ENCODE results near the gene CTU2.
"Not testable (repeated sequence)": the region's sequence is repeated elsewhere in the genome, so short reads cannot be mapped to it uniquely, and the experiment has no call there.

Gene CTU2

DNA sequence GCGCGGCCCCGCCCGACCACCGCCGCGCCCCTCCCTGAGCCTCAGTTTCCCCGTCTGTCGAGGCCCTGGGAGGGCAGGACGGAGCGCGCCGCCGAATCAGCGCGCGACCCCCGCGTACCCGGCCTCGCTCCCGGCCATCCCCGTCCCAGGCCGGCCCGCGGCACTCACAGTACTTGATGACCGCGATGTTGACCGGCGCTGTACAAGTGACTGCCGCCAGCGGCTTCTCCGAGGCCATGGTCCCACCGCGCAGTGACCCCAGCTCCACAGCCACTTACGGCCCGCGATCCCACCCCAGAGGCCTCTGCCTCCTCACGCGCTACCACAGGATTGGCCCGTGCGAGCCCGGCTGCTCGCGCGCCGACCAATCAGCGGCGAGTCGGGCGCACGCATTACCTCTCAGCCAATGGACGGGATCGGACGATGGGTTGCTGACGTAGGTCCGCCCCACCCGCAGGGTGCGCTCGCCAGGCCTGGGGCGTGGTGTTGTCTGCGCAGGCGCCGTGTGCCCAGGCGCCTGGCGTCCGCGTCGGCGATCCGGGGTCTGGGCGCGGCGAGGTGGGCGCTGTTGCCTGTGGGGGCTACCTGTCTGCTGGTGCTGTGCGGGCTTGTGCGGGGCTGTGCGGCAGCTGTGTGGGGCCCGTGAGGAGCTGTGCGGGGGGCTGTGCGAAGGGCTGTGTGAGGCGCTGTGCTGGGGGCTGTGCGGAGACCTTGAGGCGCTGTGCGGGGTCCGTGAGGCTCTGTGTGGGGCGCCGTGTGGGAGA lies 43.3 kb upstream of the CTU2 start, which contains the start of gene MVD:
Gene MVD (minus strand): TSS at position 249 of the 764 bp plus-strand sequence. CDS start 11 bp downstream, at position 238.
- TF ChIP-seq, protein P1, sequence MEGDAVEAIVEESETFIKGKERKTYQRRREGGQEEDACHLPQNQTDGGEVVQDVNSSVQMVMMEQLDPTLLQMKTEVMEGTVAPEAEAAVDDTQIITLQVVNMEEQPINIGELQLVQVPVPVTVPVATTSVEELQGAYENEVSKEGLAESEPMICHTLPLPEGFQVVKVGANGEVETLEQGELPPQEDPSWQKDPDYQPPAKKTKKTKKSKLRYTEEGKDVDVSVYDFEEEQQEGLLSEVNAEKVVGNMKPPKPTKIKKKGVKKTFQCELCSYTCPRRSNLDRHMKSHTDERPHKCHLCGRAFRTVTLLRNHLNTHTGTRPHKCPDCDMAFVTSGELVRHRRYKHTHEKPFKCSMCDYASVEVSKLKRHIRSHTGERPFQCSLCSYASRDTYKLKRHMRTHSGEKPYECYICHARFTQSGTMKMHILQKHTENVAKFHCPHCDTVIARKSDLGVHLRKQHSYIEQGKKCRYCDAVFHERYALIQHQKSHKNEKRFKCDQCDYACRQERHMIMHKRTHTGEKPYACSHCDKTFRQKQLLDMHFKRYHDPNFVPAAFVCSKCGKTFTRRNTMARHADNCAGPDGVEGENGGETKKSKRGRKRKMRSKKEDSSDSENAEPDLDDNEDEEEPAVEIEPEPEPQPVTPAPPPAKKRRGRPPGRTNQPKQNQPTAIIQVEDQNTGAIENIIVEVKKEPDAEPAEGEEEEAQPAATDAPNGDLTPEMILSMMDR (IDR thresholded peaks at IDR 0.05; ENCODE audit: insufficient read depth, low read depth, low read length, missing control alignments) = no peak
- DNase-seq (ENCODE audit: low read depth) = peak; percentile 99
- H3K4me3 ChIP-seq (ENCODE audit: low read length) = peak within 1 kb of the TSS; percentile 85

DNA sequence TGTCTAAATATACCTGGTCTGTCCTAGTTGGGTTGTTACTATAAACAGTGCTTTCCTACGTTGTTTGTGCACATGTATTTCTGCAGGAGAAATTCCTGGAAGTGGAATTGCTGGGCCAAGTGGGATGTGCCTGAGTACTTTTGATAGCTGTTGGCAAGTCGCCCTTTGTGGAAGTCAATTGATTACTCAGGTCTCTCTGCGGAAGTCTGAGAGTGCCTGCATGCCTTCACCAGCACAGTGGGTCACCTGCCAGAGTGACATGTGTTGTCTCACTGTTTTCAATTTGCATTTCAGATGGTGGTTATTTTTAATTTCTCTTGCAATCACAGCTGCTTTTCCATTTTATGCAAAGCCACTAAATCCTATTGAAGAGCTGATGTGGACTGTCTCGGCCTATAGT lies 41.2 kb upstream of the CTU2 start:
- H3K4me3 ChIP-seq (ENCODE audit: low read length) = no peak overlapping the region
- TF ChIP-seq, protein P1 (IDR thresholded peaks at IDR 0.05; ENCODE audit: insufficient read depth, low read depth, low read length, missing control alignments) = no peak
- DNase-seq (ENCODE audit: low read depth) = no peak

DNA sequence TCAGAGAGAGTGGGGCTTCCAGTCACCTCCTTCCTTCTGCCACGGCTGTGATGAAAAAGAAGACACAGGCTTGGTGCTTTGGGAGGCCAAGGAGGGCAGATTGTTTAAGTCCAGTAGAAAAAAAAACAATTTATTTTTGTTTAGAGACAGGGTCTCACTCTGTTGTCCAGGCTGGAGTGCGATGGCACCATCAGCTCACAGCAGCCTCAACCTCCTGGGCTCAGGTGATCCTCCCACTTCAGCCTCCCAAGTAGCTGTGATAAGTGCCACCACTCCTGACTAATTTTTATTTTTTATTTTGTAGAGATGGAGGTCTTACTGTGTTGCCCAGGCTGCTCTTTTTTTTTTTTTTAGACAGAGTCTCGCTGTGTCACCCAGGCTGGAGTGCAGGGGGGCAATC lies 40.7 kb upstream of the CTU2 start:
- TF ChIP-seq, protein P1 (IDR thresholded peaks at IDR 0.05; ENCODE audit: insufficient read depth, low read depth, low read length, missing control alignments) = no peak
- no peak for DNase-seq (ENCODE audit: low read depth)

DNA sequence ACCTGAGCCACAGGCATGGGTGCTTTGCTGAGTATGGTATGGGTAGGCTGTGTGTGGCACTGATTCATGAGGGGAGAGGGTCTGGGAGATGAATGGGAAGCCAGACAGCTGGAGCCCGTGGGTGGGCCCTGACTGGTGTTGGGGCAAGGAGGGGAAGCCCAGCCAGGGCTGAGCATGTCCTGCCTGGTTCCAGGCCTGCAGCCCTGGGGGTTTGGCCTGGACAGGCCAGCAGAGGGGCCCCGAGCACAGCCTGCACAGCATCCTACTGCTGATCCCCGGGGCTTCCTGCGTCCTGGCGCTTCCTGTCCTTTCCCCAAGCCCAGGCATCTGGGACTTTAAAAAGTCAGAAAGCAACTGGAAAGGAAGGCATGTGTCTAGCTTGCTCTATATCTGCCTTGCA lies 38.8 kb upstream of the CTU2 start:
- no peak overlapping the region for H3K4me3 ChIP-seq (ENCODE audit: low read length)
- no peak for DNase-seq (ENCODE audit: low read depth)
- TF ChIP-seq, protein P1 (IDR thresholded peaks at IDR 0.05; ENCODE audit: insufficient read depth, low read depth, low read length, missing control alignments) = no peak

More for the DNA sequence above, 40.7 kb upstream of the CTU2 start:
- no peak overlapping the region for H3K4me3 ChIP-seq (ENCODE audit: low read length)

DNA sequence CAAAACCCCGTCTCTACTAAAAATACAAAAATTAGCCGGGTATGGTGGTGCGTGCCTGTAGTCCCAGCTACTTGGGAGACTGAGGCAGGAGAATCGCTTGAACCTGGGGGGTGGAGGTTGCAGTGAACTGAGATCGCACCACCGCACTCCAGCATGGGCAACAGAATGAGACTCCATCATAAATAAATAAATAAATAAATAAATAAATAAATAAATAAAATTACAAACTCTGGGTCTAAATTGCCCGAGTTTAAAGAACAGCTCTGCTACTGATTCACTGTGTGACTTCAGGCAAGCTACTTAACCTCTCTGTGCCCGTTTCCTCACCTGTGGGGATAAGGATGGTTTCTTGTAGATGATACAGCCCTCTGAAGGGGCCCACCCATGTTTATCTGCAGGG lies 36.8 kb upstream of the CTU2 start:
- DNase-seq (ENCODE audit: low read depth) = not testable (repeated sequence)

DNA sequence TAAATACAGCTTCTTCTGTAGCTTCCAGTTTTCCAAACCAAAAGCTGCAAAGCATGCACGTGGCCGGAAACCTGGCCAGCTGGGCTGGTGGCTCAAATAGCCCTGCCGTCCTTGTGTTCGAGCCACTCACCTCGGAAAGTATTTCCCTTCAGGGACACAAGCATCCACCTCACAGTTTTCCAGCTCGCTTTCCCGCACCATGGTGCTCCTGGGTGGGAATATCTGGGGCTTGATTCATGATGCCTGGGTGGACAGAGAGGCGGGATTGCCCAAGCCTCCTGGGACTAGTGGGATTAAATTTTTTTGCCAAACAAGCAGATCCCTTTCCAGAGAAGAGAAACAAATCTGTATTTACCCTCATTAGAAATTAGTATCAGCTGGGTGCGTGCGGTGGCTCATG lies 36.3 kb upstream of the CTU2 start:
- DNase-seq (ENCODE audit: low read depth) = no peak
- TF ChIP-seq, protein P1 (IDR thresholded peaks at IDR 0.05; ENCODE audit: insufficient read depth, low read depth, low read length, missing control alignments) = no peak

More for the DNA sequence above, 36.8 kb upstream of the CTU2 start:
- not testable (repeated sequence) for H3K4me3 ChIP-seq (ENCODE audit: low read length)

DNA sequence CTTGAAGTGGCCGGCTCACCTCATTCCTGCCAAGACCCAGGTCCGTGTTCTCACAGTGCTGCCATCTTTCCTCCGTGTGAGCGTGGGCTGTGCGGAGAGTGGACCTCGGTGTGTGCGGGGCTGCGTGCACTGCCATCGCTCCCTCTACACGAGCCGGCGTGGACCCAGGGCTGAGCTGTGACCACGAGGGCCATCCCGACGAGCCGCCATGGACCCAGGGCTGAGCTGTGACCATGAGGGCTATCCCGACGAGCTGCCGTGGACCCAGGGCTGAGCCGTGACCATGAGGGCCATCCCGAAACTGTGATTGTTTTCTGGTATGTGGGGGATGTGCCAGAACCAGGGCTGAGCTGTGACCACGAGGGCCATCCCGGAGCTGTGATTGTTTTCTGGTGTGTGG lies 34.5 kb upstream of the CTU2 start:
- no peak for DNase-seq (ENCODE audit: low read depth)
- TF ChIP-seq, protein P1 (IDR thresholded peaks at IDR 0.05; ENCODE audit: insufficient read depth, low read depth, low read length, missing control alignments) = no peak
- H3K4me3 ChIP-seq (ENCODE audit: low read length) = no peak overlapping the region

More for the DNA sequence above, 36.3 kb upstream of the CTU2 start:
- H3K4me3 ChIP-seq (ENCODE audit: low read length) = no peak overlapping the region

Measured in epithelial cell of esophagus (primary cell).